ENCODE results near the gene HSPA13. TPM values are rescaled to one million over a fixed set of nuclear protein-coding genes. Genes with fewer than 3 reads are reported as not detected.
"Not testable (repeated sequence)": the region's sequence is repeated elsewhere in the genome, so short reads cannot be mapped to it uniquely, and the experiment has no call there.

Gene HSPA13
- total RNA-seq, 2 experiments from 2014 or later, result 26.6 to 29.6 TPM

DNA sequence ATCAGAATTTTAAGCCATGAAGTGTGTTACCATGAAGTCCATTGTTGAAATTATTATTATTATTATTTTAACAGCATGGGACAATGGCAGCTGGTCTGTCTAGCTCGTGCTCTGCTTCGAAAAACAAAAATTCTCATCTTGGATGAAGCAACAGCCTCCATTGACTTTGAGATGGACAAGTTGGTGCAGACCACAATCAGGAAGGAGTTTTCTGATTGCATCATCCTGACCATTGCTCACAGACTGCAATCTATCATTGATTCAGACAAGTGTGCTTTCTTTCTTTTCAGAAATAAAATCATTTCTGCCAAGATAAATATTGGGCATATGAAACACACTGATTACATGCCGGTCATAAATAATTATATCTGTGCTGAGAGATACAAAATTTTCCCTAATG lies 21.0 kb downstream of the HSPA13 start:
- Mint-ChIP-seq H3K27ac (no peak overlapping the region), H3K27me3 (peaks cover 15% of the 10 kb centered on the region), H3K9me3 (no peaks in the 10 kb centered on the region), H3K4me1 (no peaks in the 10 kb centered on the region), H3K36me3 (ENCODE audit: low read depth) (no peaks in the 10 kb centered on the region), H3K4me3 (no peak overlapping the region)
- ChIA-PET CTCF (no interaction called here), POLR2A (no interaction called here)
- DNase-seq, result no peak

DNA sequence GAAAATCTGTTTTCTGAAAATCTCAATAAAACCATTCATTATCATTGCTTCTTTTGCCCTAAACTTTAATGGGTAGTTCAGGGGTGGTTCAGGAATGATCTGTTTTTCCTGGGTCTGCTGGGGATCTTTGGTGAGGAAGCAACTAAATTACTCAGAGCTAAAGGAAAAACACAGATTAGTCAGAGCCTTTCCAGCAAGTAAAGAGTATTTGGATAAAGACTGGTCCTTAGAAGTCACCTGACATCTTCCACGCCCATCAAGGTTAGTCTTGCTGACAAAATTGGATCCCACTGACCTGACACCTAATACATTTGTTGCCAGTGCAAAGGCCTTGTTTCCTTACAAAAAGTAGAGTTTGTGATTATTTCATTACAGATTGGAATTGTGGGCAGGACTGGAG lies 24.2 kb downstream of the HSPA13 start:
- Mint-ChIP-seq H3K27ac (no peak overlapping the region), H3K9me3 (no peaks in the 10 kb centered on the region), H3K36me3 (ENCODE audit: low read depth) (no peaks in the 10 kb centered on the region), H3K4me3 (no peak overlapping the region), H3K4me1 (no peaks in the 10 kb centered on the region), H3K27me3 (peaks cover 23% of the 10 kb centered on the region)
- CTCF ChIA-PET, result no interaction called here
- DNase-seq, result no peak
- POLR2A ChIA-PET, result no interaction called here

DNA sequence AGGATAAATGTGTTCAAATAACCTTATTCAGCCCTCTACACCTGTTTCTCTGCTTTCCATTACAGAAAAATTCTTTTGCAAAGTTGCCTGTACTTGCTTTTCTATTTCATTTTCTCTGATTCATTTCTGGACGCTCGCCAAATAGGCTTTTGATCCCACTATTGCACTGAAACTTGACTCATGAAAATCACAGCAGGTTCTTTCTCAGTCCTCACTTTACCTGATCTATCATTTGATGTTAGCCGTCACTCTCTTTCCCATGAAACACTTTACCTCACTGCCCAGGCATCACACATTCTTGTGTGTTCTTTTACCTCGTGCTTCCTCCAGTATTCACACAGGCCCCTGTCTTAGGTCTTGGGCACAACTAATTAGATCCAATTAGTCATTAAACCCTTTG lies 26.2 kb downstream of the HSPA13 start:
- no peak for DNase-seq
- CTCF ChIA-PET, result no interaction called here
- H3K27me3 Mint-ChIP-seq, result peaks cover 24% of the 10 kb centered on the region
- H3K4me1 Mint-ChIP-seq, result no peaks in the 10 kb centered on the region
- H3K9me3 Mint-ChIP-seq, result no peaks in the 10 kb centered on the region
- no peak overlapping the region for H3K4me3 Mint-ChIP-seq
- H3K27ac Mint-ChIP-seq, result no peak overlapping the region
- no peaks in the 10 kb centered on the region for H3K36me3 Mint-ChIP-seq (ENCODE audit: low read depth)
- POLR2A ChIA-PET, result no interaction called here

DNA sequence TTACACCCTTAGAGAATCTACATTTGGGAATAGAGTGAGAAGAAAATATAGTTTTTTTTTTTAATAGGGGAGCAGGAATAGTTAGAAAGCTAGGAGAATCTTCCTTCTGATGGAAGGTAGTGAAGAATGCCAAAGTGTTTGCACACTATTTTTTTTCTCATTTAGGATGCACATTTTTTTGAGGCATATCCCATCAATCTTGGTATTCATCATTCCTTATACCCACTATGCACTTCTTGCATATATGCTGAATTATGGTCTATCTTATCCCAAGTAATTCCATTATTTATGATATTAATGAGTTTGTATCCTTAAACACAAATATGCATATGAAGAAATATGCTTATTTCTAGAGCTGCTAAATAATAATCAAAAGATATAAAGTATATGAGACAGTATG lies 28.4 kb downstream of the HSPA13 start:
- Mint-ChIP-seq H3K27me3 (peaks cover 19% of the 10 kb centered on the region), H3K9me3 (no peaks in the 10 kb centered on the region), H3K36me3 (ENCODE audit: low read depth) (no peaks in the 10 kb centered on the region), H3K27ac (no peak overlapping the region), H3K4me3 (no peak overlapping the region), H3K4me1 (no peaks in the 10 kb centered on the region)
- ChIA-PET CTCF (no interaction called here), POLR2A (no interaction called here)
- DNase-seq, result no peak

DNA sequence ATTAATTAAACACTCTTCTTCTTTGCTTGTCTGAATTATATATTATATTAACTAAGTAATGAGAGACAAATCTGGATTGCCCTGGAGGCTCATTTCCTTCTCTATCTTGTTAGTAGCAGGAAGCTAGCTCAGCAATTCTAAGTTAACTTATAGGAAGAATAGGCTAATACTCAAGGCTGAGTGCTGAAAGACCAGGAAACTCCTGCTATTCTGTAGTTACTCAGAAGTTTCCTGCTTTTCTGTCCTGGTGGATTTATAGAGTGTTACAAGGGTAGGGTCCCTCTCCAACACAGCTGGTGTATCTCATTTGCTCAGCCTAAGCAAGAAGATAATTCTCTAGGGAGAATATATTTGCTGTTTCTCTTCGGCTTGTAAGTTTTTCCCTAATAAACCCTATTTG lies 29.2 kb downstream of the HSPA13 start:
- H3K4me3 Mint-ChIP-seq, result no peak overlapping the region
- ChIA-PET CTCF (no interaction called here), POLR2A (interaction anchor here (0.6 kb wide), 1 partner anchor 33 kb away, joined by 7 read pairs; no protein-coding TSS in a partner anchor)
- H3K27me3 Mint-ChIP-seq, result peaks cover 14% of the 10 kb centered on the region
- H3K9me3 Mint-ChIP-seq, result no peaks in the 10 kb centered on the region
- H3K4me1 Mint-ChIP-seq, result no peaks in the 10 kb centered on the region
- no peaks in the 10 kb centered on the region for H3K36me3 Mint-ChIP-seq (ENCODE audit: low read depth)
- H3K27ac Mint-ChIP-seq, result no peak overlapping the region
- DNase-seq, result no peak

DNA sequence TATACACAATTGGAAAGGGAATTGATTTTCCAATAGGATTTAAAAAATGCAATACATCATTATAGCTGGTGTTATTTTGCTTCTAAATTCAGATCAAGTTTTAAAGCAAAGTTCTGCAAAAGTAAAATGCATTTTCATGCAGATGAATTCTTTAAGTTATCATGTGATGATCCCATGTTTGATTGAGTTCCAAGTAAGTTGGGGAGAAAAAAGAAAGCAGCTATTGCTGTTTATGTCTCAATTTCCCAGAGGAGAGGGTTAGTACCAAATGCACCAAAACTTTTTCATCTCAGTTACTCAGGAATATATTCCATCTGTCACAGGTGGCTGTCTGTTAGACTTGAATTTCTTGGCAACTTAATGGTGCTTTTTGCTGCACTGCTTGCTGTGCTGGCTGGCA lies 29.7 kb downstream of the HSPA13 start:
- DNase-seq, result no peak
- Mint-ChIP-seq H3K4me1 (no peaks in the 10 kb centered on the region), H3K27me3 (peaks cover 12% of the 10 kb centered on the region), H3K9me3 (no peaks in the 10 kb centered on the region), H3K36me3 (ENCODE audit: low read depth) (no peaks in the 10 kb centered on the region), H3K4me3 (no peak overlapping the region), H3K27ac (no peak overlapping the region)
- CTCF ChIA-PET, result no interaction called here
- POLR2A ChIA-PET, result no interaction called here

DNA sequence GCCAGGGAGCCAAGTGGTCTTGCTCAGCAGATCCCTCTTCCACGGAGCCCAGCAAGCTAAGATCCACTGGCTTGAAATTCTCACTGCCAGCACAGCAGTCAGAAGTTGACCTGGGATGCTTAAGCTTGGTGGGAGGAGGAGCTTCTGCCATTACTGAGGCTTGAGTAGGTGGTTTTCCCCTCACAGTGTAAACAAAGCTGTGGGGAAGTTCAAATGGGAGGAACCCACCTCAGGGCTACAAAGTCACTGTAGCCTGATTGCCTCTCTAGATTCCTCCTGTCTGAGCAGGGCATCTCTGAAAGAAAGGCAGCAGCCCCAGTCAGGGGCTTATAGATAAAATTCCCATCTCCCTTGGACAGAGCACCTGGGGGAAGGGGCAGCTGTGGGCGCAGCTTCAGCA lies 55.6 kb downstream of the HSPA13 start:
- CTCF ChIA-PET; POLR2A ChIA-PET; H3K9me3 Mint-ChIP-seq; H3K4me3 Mint-ChIP-seq; H3K27ac Mint-ChIP-seq; DNase-seq; H3K36me3 Mint-ChIP-seq (ENCODE audit: low read depth); H3K4me1 Mint-ChIP-seq: not testable (repeated sequence)
- H3K27me3 Mint-ChIP-seq, result peaks cover 18% of the 10 kb centered on the region

DNA sequence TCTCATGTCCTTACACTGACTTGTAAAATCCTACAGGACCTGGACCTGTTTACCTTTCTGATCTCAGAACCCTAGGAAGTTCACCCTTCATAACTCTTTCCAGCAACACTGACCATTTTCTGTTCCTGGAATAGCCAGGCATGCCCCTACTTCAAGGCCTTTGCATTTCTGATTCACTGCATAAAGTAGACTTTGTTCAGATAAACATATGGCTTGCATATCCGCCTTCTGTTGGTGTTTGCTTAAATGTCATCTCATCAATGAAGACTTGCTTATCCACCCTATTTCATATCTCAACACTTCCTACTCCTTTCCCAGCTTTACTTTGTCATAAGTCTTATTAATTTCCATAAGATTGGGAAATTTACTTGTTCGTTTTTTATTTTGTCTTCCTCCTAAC lies 57.4 kb downstream of the HSPA13 start:
- Mint-ChIP-seq H3K9me3 (peaks cover 2% of the 10 kb centered on the region), H3K27ac (no peak overlapping the region), H3K27me3 (peaks cover 19% of the 10 kb centered on the region), H3K4me1 (no peaks in the 10 kb centered on the region), H3K36me3 (ENCODE audit: low read depth) (no peaks in the 10 kb centered on the region), H3K4me3 (no peak overlapping the region)
- ChIA-PET POLR2A (no interaction called here), CTCF (interaction anchor here (1.3 kb wide), 1 partner anchor 13 kb away, joined by 3 read pairs; no protein-coding TSS in a partner anchor)
- DNase-seq, result no peak

Other genes with a start within 250 kb of the HSPA13 start
- gene LIPI, start 172.2 kb downstream of the HSPA13 start, total RNA-seq, result not detected
- 1 to 10 TPM; 1.6 to 1.8 TPM for gene RBM11, start 167.0 kb downstream of the HSPA13 start, total RNA-seq
- 10 to 100 TPM; 51.3 to 59.0 TPM for gene SAMSN1, start 163.2 kb upstream of the HSPA13 start, total RNA-seq

Measured in activated CD4-positive, alpha-beta T cell treated with anti-CD3 and anti-CD28 coated beads, Interleukin-2, amount 10 ng/mL, durations not matched to agents 7 days and 5 days (primary cell).